ENCODE results near the gene CELA3A. TPM values are rescaled to one million over a fixed set of nuclear protein-coding genes. Genes with fewer than 3 reads are reported as not detected.

The CELA3A gene
- total and polyA plus RNA-seq, 2 of the 8 experiments (the other 6 are each of a cell fraction or from before 2014, with no cell fraction given) = not detected

GRCh38 chr1:22057861-22058260, 56.4 kb downstream of the CELA3A start:
- no peak overlapping the region for H2BK12ac ChIP-seq (ENCODE audit: low read depth, low read length)
- H3K23ac ChIP-seq (ENCODE audit: insufficient read length) = no peak overlapping the region
- no peak overlapping the region for H3K9ac ChIP-seq (replicated peaks in 1 of 4; ENCODE audit: extremely low read depth in 1 of 4, low read depth in 3 of 4, low read length in 3 of 4)
- H3K14ac ChIP-seq (ENCODE audit: insufficient read length) = no peak overlapping the region
- peaks cover 36 to 92% of the 10 kb centered on the region in 2 experiments for H3K79me2 ChIP-seq (ENCODE audit: control insufficient read depth in 1 of 2, insufficient read depth in 2 of 2, low read length in 2 of 2)
- FAIRE-seq = no peak
- H3K18ac ChIP-seq (ENCODE audit: extremely low read depth, low read length) = no peak overlapping the region
- no peak overlapping the region for H2BK120ac ChIP-seq (replicated peaks; ENCODE audit: low read depth, low read length)
- no peak overlapping the region for H4K8ac ChIP-seq (ENCODE audit: extremely low read depth, insufficient read depth, low read length)
- CTCF ChIA-PET (ENCODE audit: partially characterized antibody) = no interaction called here
- H3K9me3 ChIP-seq (ENCODE audit: insufficient read depth in 2 of 2, low read depth in 1 of 2, low read length in 1 of 2) = no peaks in the 10 kb centered on the region
- peaks cover 3% of the 10 kb centered on the region for H3K79me1 ChIP-seq (ENCODE audit: low read depth, low read length)
- no peaks in the 10 kb centered on the region; a peak in 2 of 7 replicates for H3K4me1 ChIP-seq (replicated peaks in 1 of 4; ENCODE audit: control insufficient read depth in 3 of 4, insufficient read depth in 4 of 4, low read length in 3 of 4)
- WGBS, 2 experiments (ENCODE audit: extremely low coverage in 1 of 2, insufficient coverage in 1 of 2, insufficient read length in 1 of 2, insufficient replicate concordance in 2 of 2, low coverage in 1 of 2, low lambda C conversion rate in 2 of 2, missing lambda C conversion rate in 1 of 2) = 97% methylated on average over 10 of the region's 10 CpGs; no CpG with 5 or more reads in 1 of the 2 experiments
- H2AK5ac ChIP-seq (ENCODE audit: low read depth, low read length) = no peak overlapping the region
- TF ChIP-seq MAX (IDR thresholded peaks at IDR 0.05) = no peak
- TF ChIP-seq SIN3A (conservative IDR thresholded peaks at IDR 0.05 in 1 of 2, IDR thresholded peaks at IDR 0.05 in 1 of 2; ENCODE audit: low read depth in 1 of 2, low read length in 2 of 2) = no peak
- no peak for TF ChIP-seq CTCF (IDR thresholded peaks at IDR 0.05; ENCODE audit: control extremely low read depth in 1 of 3, insufficient read depth in 1 of 3, low read depth in 1 of 3, low read length in 3 of 3)
- no peak for TF ChIP-seq HDAC6 (IDR thresholded peaks at IDR 0.05; ENCODE audit: low read depth, low read length)
- no peak overlapping the region for H3K4ac ChIP-seq (replicated peaks; ENCODE audit: insufficient read length, low read depth, low read length)
- no peak for DNase-seq (ENCODE audit: low read depth in 1 of 2, low spot score in 2 of 2)
- H3K56ac ChIP-seq (replicated peaks; ENCODE audit: insufficient read length, low read depth, low read length) = no peak overlapping the region
- no peak overlapping the region for H4K91ac ChIP-seq (replicated peaks; ENCODE audit: insufficient read length, low read length)
- no peaks in the 10 kb centered on the region for H3K27me3 ChIP-seq (replicated peaks in 1 of 4; ENCODE audit: control insufficient read depth in 3 of 4, extremely low read depth in 1 of 4, insufficient read depth in 3 of 4, low read length in 3 of 4)
- POLR2A ChIA-PET (ENCODE audit: partially characterized antibody) = interaction anchor here (2.8 kb wide), 1 partner anchor 33 kb away, joined by 12 read pairs; no protein-coding TSS in a partner anchor
- peaks cover 6 to 10% of the 10 kb centered on the region in 2 experiments for H4K20me1 ChIP-seq (replicated peaks in 1 of 2; ENCODE audit: control insufficient read depth in 1 of 2, insufficient read depth in 2 of 2, low read length in 2 of 2)
- 0 out of 8 replicates have a peak, but pooled peaks cover 0 to 2% (median 0%) of the 10 kb centered on the region in 4 experiments for H3K36me3 ChIP-seq (ENCODE audit: control insufficient read depth in 2 of 4, insufficient read depth in 4 of 4, low read length in 3 of 4)
- no peak overlapping the region for H3K27ac ChIP-seq (ENCODE audit: low read depth, low read length)
- no peak overlapping the region for H3K4me3 ChIP-seq (ENCODE audit: extremely low read depth in 1 of 4, insufficient read depth in 2 of 4, low read depth in 3 of 4, low read length in 4 of 4)
- H2BK20ac ChIP-seq (ENCODE audit: low read length) = no peak overlapping the region
- no peak overlapping the region for H4K5ac ChIP-seq (ENCODE audit: insufficient read length, low read depth, low read length)
- no peak overlapping the region for H2AFZ ChIP-seq (ENCODE audit: low read length)
- peaks cover 5% of the 10 kb centered on the region; the same call in 1 of the 2 replicates for H3K23me2 ChIP-seq (ENCODE audit: low read depth, low read length)
- no peak overlapping the region for H2BK15ac ChIP-seq (ENCODE audit: low read length)
- no peak overlapping the region for H2BK5ac ChIP-seq (ENCODE audit: low read depth, low read length)
- no peak overlapping the region for H3K4me2 ChIP-seq (ENCODE audit: insufficient read depth in 1 of 2, low read depth in 2 of 2, low read length in 2 of 2)
